Measurements from ENCODE around the gene MCAT. TPM values are rescaled to one million over a fixed set of nuclear protein-coding genes. Genes with fewer than 3 reads are reported as not detected.

The MCAT gene
- total RNA-seq, 2 donors from 2014 or later, result 16.5 to 19.2 TPM

DNA sequence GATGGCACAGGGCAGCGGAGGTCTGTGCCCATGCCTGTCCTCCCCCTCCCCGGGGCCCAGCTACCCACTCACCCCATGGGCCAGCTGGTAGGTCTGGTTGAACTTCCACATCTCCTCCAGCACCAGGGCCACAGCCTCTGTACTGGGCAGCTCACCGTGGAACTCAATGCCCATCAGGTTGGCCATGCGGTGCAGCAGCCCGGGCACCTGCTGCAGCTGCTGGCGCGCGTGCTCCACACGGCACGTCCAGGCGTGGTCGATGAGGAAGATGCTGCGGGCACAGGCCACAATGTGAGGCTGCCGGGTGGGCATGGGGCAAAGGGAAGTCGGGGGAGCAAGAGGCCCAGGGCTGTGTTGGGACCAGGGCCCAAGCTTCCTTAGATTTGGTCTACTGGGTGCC is 37.5 kb upstream of the MCAT start:
- no peak for DNase-seq
- H3K4me1 Mint-ChIP-seq, result peaks cover 11% of the 10 kb centered on the region
- H3K27ac Mint-ChIP-seq, result no peak overlapping the region
- H3K36me3 Mint-ChIP-seq (ENCODE audit: low read depth), result peaks cover 2% of the 10 kb centered on the region
- no peaks in the 10 kb centered on the region for H3K9me3 ChIP-seq (ENCODE audit: control insufficient read depth, low read length, poor library complexity, severe bottlenecking)
- H3K4me3 Mint-ChIP-seq, result no peak overlapping the region
- no peaks in the 10 kb centered on the region for H3K27me3 Mint-ChIP-seq
- no peak for ATAC-seq

- peaks cover 2% of the 10 kb centered on the region for H3K36me3 Mint-ChIP-seq (ENCODE audit: low read depth)
- no peak for ATAC-seq
- DNase-seq, result no peak
- no peaks in the 10 kb centered on the region for H3K27me3 Mint-ChIP-seq
- no peak overlapping the region for H3K4me3 Mint-ChIP-seq
- no peak overlapping the region for H3K27ac Mint-ChIP-seq
- H3K4me1 Mint-ChIP-seq, result peaks cover 5% of the 10 kb centered on the region
- no peaks in the 10 kb centered on the region for H3K9me3 ChIP-seq (ENCODE audit: control insufficient read depth, low read length, poor library complexity, severe bottlenecking)
Observed at GRCh38 chr22:43179911-43180195, 36.7 kb upstream of the MCAT start.

DNA sequence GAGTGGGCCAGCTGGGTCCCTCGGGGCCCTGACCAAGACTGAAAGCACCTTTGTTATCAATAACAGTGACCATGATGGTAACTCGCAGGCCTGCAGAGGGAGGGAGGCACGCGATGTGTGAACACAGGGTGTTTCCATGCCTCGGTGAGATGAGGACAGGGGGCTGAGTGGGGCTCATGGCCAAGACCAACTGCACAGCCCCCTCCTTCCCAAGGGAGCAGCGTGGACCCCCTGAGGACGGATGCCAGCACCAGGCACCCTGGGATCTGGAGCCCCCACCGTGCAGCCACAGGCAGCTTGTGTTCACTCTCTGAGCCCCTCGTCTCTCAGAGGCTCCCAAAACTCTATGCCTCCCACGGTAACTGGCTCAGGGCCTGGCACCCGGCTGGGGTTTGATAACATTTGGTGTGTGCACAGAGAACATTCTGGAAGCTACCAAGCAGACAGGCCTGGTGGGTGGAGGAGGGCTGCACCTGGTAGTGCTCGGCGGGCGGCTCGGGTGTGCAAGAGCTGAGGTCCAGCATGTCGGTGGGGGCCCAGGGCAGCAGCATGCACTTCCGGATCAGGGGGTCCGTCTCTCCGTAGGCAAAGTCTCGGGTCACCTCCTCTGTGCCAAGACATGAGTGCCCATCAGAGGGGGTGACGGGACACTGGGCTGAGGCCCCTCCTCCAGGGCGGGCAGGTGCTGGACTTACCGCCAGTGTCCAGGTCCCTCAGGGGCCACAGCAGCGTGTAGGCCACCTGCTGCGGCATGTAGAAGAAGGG is 36.1 kb upstream of the MCAT start:
- ATAC-seq (no peak), DNase-seq (no peak)
- H3K27me3 Mint-ChIP-seq, result no peaks in the 10 kb centered on the region
- no peak overlapping the region for H3K4me3 Mint-ChIP-seq
- no peak overlapping the region for H3K27ac Mint-ChIP-seq
- peaks cover 5% of the 10 kb centered on the region for H3K4me1 Mint-ChIP-seq
- no peaks in the 10 kb centered on the region for H3K9me3 ChIP-seq (ENCODE audit: control insufficient read depth, low read length, poor library complexity, severe bottlenecking)
- peaks cover 2% of the 10 kb centered on the region for H3K36me3 Mint-ChIP-seq (ENCODE audit: low read depth)

DNA sequence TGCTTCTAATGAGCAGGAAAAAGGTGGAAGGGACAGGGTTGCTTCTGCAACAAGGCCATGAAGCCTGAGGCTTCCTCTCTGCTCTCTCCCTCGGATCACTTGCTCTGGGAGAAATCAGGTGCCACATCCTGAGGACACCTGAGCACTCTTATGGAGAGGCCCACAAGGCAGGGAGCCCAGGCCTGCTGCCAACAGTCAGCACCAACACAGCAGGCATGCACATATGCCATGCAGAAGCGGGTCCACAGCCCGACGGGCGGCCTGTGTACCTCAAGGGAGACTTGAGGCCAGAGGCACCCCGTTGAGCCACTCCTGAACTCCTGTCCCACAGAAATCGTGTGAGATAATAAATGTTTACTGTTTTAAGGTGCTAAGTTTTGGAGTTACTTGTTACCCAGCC is 34.3 kb upstream of the MCAT start:
- no peak for DNase-seq
- ATAC-seq, result no peak
- Mint-ChIP-seq H3K27me3 (no peaks in the 10 kb centered on the region), H3K36me3 (ENCODE audit: low read depth) (peaks cover 2% of the 10 kb centered on the region), H3K27ac (no peak overlapping the region), H3K4me1 (peaks cover 4% of the 10 kb centered on the region), H3K4me3 (no peak overlapping the region)
- no peaks in the 10 kb centered on the region for H3K9me3 ChIP-seq (ENCODE audit: control insufficient read depth, low read length, poor library complexity, severe bottlenecking)

DNA sequence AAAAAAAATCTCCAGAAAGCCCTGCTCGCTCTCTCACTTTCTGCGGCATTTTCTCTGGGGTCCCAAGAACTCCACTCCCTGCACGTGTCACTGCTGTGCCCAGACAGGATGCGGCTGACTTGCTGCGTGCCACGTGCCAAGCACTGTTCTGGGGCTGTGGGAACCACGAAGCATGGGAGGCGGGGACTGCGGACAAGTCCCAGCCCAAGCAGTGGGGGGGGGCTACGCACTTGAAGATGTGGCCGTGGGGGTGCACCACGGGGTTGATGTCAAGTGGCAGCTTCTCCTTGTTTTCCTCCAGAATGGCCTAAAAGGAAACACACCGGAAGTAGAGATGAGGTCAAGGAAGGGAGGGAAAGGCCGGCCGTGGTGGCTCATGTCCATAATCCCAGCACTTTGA is 32.9 kb upstream of the MCAT start:
- DNase-seq (no peak), ATAC-seq (no peak)
- H3K27me3 Mint-ChIP-seq, result no peaks in the 10 kb centered on the region
- H3K4me1 Mint-ChIP-seq, result peaks cover 2% of the 10 kb centered on the region
- H3K9me3 ChIP-seq (ENCODE audit: control insufficient read depth, low read length, poor library complexity, severe bottlenecking), result no peaks in the 10 kb centered on the region
- no peaks in the 10 kb centered on the region for H3K36me3 Mint-ChIP-seq (ENCODE audit: low read depth)
- no peak overlapping the region for H3K4me3 Mint-ChIP-seq
- H3K27ac Mint-ChIP-seq, result no peak overlapping the region

DNA sequence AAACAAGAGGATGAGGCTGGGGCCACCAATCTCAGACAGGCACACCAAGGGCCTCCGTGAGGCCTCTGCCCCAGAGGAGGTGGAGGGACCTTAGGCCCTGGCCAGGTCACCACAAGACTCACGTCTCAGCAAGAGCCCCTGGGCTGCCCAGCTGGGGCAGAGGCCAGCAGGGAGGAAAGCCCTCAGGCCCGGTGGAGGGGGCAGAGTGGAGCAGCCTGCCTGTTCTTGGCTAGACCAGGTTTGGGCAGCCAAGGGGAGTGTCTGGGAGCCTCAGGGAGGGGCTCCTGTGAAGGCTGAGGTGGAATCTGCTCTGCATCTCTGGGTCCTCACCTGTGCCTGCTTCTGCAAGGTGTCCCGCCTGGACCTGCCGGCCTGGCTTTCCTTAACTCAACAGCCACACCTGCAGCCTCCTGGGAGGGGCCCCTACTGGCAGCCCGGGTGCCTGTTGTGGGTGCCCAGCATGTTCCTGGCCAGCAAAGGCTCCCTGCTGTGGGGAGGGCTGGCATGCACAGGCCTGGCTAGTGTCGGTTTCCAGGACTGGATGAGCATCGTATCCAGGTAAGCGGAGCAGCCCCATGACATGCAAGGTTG is 31.8 kb upstream of the MCAT start:
- ATAC-seq, result no peak
- H3K27me3 Mint-ChIP-seq, result no peaks in the 10 kb centered on the region
- no peaks in the 10 kb centered on the region for H3K36me3 Mint-ChIP-seq (ENCODE audit: low read depth)
- no peak overlapping the region for H3K27ac Mint-ChIP-seq
- DNase-seq, result no peak
- H3K4me1 Mint-ChIP-seq, result peaks cover 4% of the 10 kb centered on the region
- H3K4me3 Mint-ChIP-seq, result no peak overlapping the region
- no peaks in the 10 kb centered on the region for H3K9me3 ChIP-seq (ENCODE audit: control insufficient read depth, low read length, poor library complexity, severe bottlenecking)

GRCh38 chr22:43173976-43174720 is 30.9 kb upstream of the MCAT start:
- Mint-ChIP-seq H3K27me3 (no peaks in the 10 kb centered on the region), H3K4me3 (no peak overlapping the region), H3K36me3 (ENCODE audit: low read depth) (no peaks in the 10 kb centered on the region), H3K4me1 (peaks cover 4% of the 10 kb centered on the region), H3K27ac (no peak overlapping the region)
- DNase-seq, result no peak
- no peaks in the 10 kb centered on the region for H3K9me3 ChIP-seq (ENCODE audit: control insufficient read depth, low read length, poor library complexity, severe bottlenecking)
- no peak for ATAC-seq

GRCh38 chr22:43173566-43173965 is 30.4 kb upstream of the MCAT start:
- DNase-seq, result no peak
- H3K27ac Mint-ChIP-seq, result no peak overlapping the region
- H3K27me3 Mint-ChIP-seq, result no peaks in the 10 kb centered on the region
- H3K4me1 Mint-ChIP-seq, result peaks cover 9% of the 10 kb centered on the region
- H3K4me3 Mint-ChIP-seq, result no peak overlapping the region
- no peaks in the 10 kb centered on the region for H3K9me3 ChIP-seq (ENCODE audit: control insufficient read depth, low read length, poor library complexity, severe bottlenecking)
- no peak for ATAC-seq
- H3K36me3 Mint-ChIP-seq (ENCODE audit: low read depth), result no peaks in the 10 kb centered on the region

DNA sequence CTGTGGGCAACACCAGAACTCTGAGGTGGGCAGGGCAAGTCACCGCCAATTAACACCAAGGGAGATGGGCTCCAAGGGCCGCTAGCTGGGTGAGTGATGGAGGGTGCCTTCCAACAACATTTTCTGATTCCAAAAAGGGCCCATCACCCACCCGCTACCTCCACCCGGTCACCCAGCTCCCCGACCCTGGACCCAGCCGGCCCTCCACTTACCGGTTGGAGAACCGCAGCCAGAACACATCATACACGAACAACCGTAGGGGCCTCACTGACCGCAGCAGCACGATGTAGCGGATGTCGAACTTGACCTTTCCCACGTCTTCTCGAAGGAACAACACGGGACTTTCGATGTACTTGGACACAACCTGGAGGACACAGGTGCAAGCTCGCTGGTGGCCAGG is 29.0 kb upstream of the MCAT start:
- H3K27ac Mint-ChIP-seq, result no peak overlapping the region

GRCh38 chr22:43171607-43172006 is 28.4 kb upstream of the MCAT start:
- no peak for ATAC-seq
- H3K27me3 Mint-ChIP-seq, result no peaks in the 10 kb centered on the region
- H3K36me3 Mint-ChIP-seq (ENCODE audit: low read depth), result no peaks in the 10 kb centered on the region
- H3K9me3 ChIP-seq (ENCODE audit: control insufficient read depth, low read length, poor library complexity, severe bottlenecking), result no peaks in the 10 kb centered on the region
- peaks cover 12% of the 10 kb centered on the region for H3K4me1 Mint-ChIP-seq
- no peak overlapping the region for H3K27ac Mint-ChIP-seq
- DNase-seq, result no peak
- H3K4me3 Mint-ChIP-seq, result no peak overlapping the region

More for the DNA sequence above, 29.0 kb upstream of the MCAT start:
- Mint-ChIP-seq H3K36me3 (ENCODE audit: low read depth) (no peaks in the 10 kb centered on the region), H3K27me3 (no peaks in the 10 kb centered on the region), H3K4me1 (peaks cover 12% of the 10 kb centered on the region), H3K4me3 (no peak overlapping the region)
- DNase-seq, result no peak
- H3K9me3 ChIP-seq (ENCODE audit: control insufficient read depth, low read length, poor library complexity, severe bottlenecking), result no peaks in the 10 kb centered on the region
- ATAC-seq, result no peak

DNA sequence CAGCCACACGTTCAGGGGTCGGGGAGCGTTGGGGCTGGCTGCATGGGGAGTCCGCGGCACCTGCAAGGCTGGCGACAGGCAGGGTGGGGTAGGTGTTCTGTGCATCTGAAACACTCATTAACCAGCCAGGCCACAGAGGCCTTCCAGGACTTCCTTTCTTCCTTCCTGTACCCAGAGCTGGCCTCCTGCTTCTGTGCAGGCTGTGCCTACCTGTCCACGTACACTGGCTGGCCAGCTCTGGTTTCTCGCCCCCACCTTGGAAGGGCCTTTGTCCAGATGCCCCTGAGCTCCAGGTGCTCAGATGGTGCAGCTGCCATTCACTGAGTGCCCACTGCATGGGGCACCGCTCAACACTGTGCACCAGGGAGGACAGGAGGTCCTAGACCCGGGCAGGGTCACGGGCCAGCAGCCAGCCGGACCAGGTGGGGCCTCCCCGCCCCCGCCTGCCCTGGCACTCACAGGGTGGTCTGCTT is 27.9 kb upstream of the MCAT start:
- H3K4me3 Mint-ChIP-seq, result no peak overlapping the region
- no peak for ATAC-seq
- no peaks in the 10 kb centered on the region for H3K36me3 Mint-ChIP-seq (ENCODE audit: low read depth)
- peak overlapping the region; percentile 43 for H3K27ac Mint-ChIP-seq
- no peak for DNase-seq
- peaks cover 12% of the 10 kb centered on the region for H3K4me1 Mint-ChIP-seq
- no peaks in the 10 kb centered on the region for H3K27me3 Mint-ChIP-seq
- no peaks in the 10 kb centered on the region for H3K9me3 ChIP-seq (ENCODE audit: control insufficient read depth, low read length, poor library complexity, severe bottlenecking)

GRCh38 chr22:43170131-43170480 is 26.9 kb upstream of the MCAT start:
- no peaks in the 10 kb centered on the region for H3K9me3 ChIP-seq (ENCODE audit: control insufficient read depth, low read length, poor library complexity, severe bottlenecking)
- Mint-ChIP-seq H3K4me3 (no peak overlapping the region), H3K27me3 (no peaks in the 10 kb centered on the region), H3K36me3 (ENCODE audit: low read depth) (no peaks in the 10 kb centered on the region), H3K27ac (peak overlapping the region; percentile 43), H3K4me1 (peaks cover 12% of the 10 kb centered on the region)
- ATAC-seq (no peak), DNase-seq (no peak)

DNA sequence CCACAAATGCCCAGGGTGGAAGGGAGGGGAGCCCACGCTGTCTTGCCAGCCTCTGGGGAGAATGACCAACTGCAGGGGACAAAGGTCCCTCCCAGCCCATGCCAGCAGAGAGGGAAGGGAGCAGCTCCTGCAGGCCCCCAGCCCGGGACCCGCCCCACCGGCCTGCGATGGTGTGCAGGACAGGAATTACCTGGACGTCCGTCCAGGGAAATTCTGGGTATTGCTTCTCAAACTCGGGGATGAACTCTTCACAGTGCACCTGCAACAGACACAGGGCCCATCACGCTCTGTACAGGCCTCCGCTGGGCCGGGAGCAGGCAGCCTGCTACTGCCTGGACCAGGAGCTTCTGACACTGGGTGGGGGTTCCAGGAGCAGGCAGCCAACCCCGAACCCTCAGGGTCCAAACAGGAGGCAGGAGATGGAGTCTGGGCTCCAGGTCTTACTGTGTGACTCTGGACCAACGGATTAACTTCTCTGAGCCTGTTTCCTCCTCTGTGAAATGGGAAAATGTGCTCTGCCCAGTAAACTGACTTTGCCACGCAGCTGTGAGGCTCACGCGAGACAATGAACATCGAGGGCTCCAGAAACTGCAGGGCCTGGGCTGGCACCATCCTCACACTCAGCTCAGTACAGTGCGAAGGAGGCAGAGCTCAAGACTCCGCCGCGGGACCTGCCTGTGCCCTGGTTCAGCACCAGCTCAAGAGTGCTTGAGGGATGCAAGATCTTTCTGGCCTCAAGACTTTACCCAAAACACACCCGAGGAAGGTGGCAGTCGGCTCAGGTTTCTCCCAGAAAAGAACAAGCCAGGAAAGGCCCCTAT is 26.3 kb upstream of the MCAT start:
- Mint-ChIP-seq H3K27ac (peak overlapping the region; percentile 27), H3K4me3 (no peak overlapping the region), H3K4me1 (peaks cover 12% of the 10 kb centered on the region), H3K27me3 (no peaks in the 10 kb centered on the region), H3K36me3 (ENCODE audit: low read depth) (no peaks in the 10 kb centered on the region)
- ATAC-seq (no peak), DNase-seq (no peak)
- H3K9me3 ChIP-seq (ENCODE audit: control insufficient read depth, low read length, poor library complexity, severe bottlenecking), result no peaks in the 10 kb centered on the region
